KBM-7 (cell line): Measurements from ENCODE around the gene ARPP21.
"Not testable (repeated sequence)": the region's sequence is repeated elsewhere in the genome, so short reads cannot be mapped to it uniquely, and the experiment has no call there.

Source experiments
- DNase-seq: peaks from one replicate; pipeline ENCODE4 v3.0.0-alpha.2; 2015
- in situ Hi-C: fragments of 300-500 bp; cut with MboI; formaldehyde crosslinking; loops from 2 replicates; pipeline ENCODE4 v1.14.3; 2020; ENCODE audit warnings: low sequenced_read_pairs, low pct_unique_long_range_greater_than_20kb, mixed read lengths

ARPP21 gene

DNA sequence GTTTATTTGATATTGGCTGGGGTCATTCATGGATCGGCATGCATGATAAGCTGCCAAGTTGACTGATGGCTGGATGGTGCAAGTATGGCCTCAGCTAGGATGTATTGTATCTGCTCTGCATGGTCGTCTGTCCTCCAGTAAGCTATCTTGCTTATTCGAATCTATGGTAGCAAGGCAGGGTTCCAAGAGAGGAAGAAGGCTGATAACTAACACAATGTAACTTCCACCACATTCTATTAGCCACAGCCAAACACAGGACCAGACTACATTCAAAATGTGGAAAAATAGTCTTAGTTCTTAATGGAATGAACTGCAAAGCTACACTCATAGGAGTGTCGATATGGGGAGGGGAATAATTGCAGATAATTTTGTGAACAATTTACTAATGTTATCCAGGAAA lies 175.2 kb downstream of the ARPP21 start:
- in situ Hi-C loops, result no loop called here
- no peak for DNase-seq

DNA sequence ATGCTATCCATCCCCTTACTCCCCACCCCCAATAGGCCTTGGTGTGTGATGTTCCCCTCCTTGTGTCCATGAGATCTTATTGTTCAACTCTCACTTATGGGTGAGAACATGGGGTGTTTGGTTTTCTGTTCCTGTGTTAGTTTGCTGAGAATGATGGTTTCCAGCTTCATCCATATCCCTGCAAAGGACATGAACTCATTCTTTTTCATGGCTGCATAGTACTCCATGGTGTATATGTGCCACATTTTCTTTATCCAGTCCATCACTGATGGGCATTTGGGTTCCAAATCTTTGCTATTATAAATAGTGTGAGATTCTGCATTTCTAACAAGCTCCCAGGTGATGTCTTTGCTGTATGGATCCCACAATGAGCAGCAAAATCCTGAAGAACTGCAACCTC lies 176.5 kb downstream of the ARPP21 start:
- DNase-seq, in situ Hi-C loops: not testable (repeated sequence)

DNA sequence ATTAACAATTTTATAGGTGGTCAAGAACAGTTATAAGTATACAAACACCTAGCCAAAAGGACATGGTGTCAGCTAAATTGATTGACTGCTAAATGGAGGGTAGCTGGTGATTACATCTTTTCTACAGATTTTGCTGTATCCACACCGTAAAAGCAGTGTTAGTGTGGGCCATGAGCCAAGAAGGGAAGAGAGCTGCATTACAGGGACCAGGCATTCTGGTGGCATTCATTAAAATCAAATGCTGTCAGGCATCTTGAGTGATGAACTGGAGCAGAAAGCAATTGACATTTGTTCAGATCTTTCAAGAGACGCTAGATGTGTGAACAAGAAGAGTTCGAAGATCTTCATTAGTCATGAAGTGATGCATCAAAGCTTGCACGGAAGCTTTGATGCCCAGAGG lies 177.9 kb downstream of the ARPP21 start:
- in situ Hi-C loops, result no loop called here

GRCh38 chr3:35832140-35832571 lies 192.8 kb downstream of the ARPP21 start:
- in situ Hi-C loops, result no loop called here
- no peak for DNase-seq

More for the DNA sequence above, 177.9 kb downstream of the ARPP21 start:
- DNase-seq, result no peak
